K562 (cell line): ENCODE results near the gene AQR. TPM values are rescaled to one million over a fixed set of nuclear protein-coding genes. Genes with fewer than 3 reads are reported as not detected.

Source experiments
- CBX3 ChIP-seq, 2 experiments: IDR thresholded peaks; 1 replicate in 1 of 2; 2 replicates in 1 of 2; pipeline ENCODE4 v1.6.1; 2012; ENCODE audit warnings: inconsistent platforms in 2 of 2, low read length in 2 of 2, borderline replicate concordance in 1 of 2, control low read depth in 1 of 2
- DDX20 ChIP-seq: fragments of 450-650 bp; IDR thresholded peaks from 2 replicates; pipeline ENCODE4 v1.6.1; 2016; ENCODE audit warnings: missing genetic modification characterization, low read depth, mild to moderate bottlenecking, missing compliant biosample characterization, moderate library complexity
- EP300 ChIP-seq: IDR thresholded peaks from 2 replicates; pipeline ENCODE4 v1.6.1; 2012; ENCODE audit warnings: low read length, improper control_type of control experiment
- FOXA3 ChIP-seq, 2 experiments: fragments of 450-650 bp in 1 of 2; sonication (generic) in 1 of 2; formaldehyde crosslinking; IDR thresholded peaks in 1 of 2; conservative IDR thresholded peaks in 1 of 2; 2 replicates each; pipeline versions ENCODE4 v1.4.0 to v1.8.0; 2020 to 2022; ENCODE audit warnings: mild to moderate bottlenecking in 2 of 2, missing genetic modification reagents in 1 of 2
- FOXK2 ChIP-seq, 2 experiments: fragments of 450-650 bp; IDR thresholded peaks in 1 of 2; conservative IDR thresholded peaks in 1 of 2; 2 replicates each; pipeline ENCODE4 v1.6.1; 2016; ENCODE audit warnings: low read depth in 2 of 2, mild to moderate bottlenecking in 1 of 2
- KAT7 ChIP-seq: sonication (generic); formaldehyde crosslinking; IDR thresholded peaks from 2 replicates; pipeline ENCODE4 v1.8.0; 2022; ENCODE audit warnings: missing genetic modification reagents, mild to moderate bottlenecking, borderline replicate concordance
- POLR3A ChIP-seq: IDR thresholded peaks from 2 replicates; pipeline ENCODE4 v1.6.1; 2011; ENCODE audit warnings: borderline replicate concordance, mild to moderate bottlenecking, moderate library complexity; ENCODE audit not compliant: insufficient read length, insufficient read depth; ENCODE audit errors: extremely low read depth
- RBM17 ChIP-seq: fragments of 200-400 bp; formaldehyde crosslinking; IDR thresholded peaks from 2 replicates; pipeline ENCODE4 v1.6.1; 2017; ENCODE audit warnings: low read depth, mild to moderate bottlenecking, low read length, borderline replicate concordance
- SIN3B ChIP-seq: fragments of 450-650 bp; IDR thresholded peaks from 2 replicates; pipeline ENCODE4 v1.6.1; 2017; ENCODE audit warnings: low read depth, mild to moderate bottlenecking, moderate library complexity
- SUPT5H ChIP-seq: fragments of 450-650 bp; IDR thresholded peaks from 2 replicates; pipeline ENCODE4 v1.6.1; 2016
- TAF7 ChIP-seq: fragments of 450-650 bp; IDR thresholded peaks from 2 replicates; pipeline ENCODE4 v1.6.1; 2016; ENCODE audit warnings: missing genetic modification characterization, missing compliant biosample characterization
- TBL1XR1 ChIP-seq, 2 experiments: IDR thresholded peaks; 2 replicates each; pipeline ENCODE4 v1.6.1; 2012; ENCODE audit warnings: improper control_type of control experiment in 2 of 2, low read length in 2 of 2, mild to moderate bottlenecking in 1 of 2
- TCF7L2 ChIP-seq: fragments of 150-350 bp; IDR thresholded peaks from 2 replicates; pipeline ENCODE4 v1.6.1; 2016; ENCODE audit warnings: low read depth, mild to moderate bottlenecking, low read length, moderate library complexity
- ZNF174 ChIP-seq: fragments of 250-450 bp; sonication (Bioruptor Pico); IDR thresholded peaks from 2 replicates; pipeline ENCODE4 v1.4.0; 2020; ENCODE audit warnings: mild to moderate bottlenecking
- ZNF75A ChIP-seq: fragments of 450-650 bp; formaldehyde crosslinking; IDR thresholded peaks from 2 replicates; pipeline ENCODE4 v1.4.0; 2020; ENCODE audit warnings: mild to moderate bottlenecking
- polyA plus RNA-seq, 8 experiments: library from polyadenylated mRNA; depleted of rRNA in 4 of 8; stranded (reverse) in 5 of 8; unstranded in 3 of 8; fragments of >200 nt; fragmentation: Nextera tagmentation in 2 of 8; fragmentation: Illumina TruSeq in 1 of 8; extraction: Ambion mirVana in 2 of 8; extraction: Trizol in 1 of 8; gene quantifications; 2 replicates each; pipeline versions ENCODE4 v1.2.1 to v1.2.3, GENCODE V29; 2011 to 2014; ENCODE audit warnings: inconsistent platforms in 1 of 8, missing spikeins in 1 of 8
- total RNA-seq, 7 experiments: library from RNA; depleted of rRNA in 6 of 7; stranded (reverse); fragments of >200 nt in 6 of 7; fragmentation: Illumina TruSeq in 2 of 7; extraction: Trizol in 2 of 7; gene quantifications; 2 replicates each; pipeline versions ENCODE4 v1.2.1 to v1.2.3, GENCODE V29; 2011 to 2021; ENCODE audit warnings: low replicate concordance in 1 of 7
- TF ChIP-seq, protein P1 (sequence below): fragments of 450-650 bp; IDR thresholded peaks from 2 replicates; pipeline ENCODE4 v1.6.1; 2016; ENCODE audit warnings: missing biosample characterization, missing genetic modification characterization
- TF ChIP-seq, protein P2 (sequence below), 2 experiments: fragments of 200-800 bp in 1 of 2; sonication (Bioruptor generic) in 1 of 2; sonication (generic) in 1 of 2; formaldehyde crosslinking in 1 of 2; IDR thresholded peaks in 1 of 2; conservative IDR thresholded peaks in 1 of 2; 2 replicates each; pipeline versions ENCODE4 v1.5.0 to v1.6.1; 2016 to 2020; ENCODE audit warnings: missing compliant biosample characterization in 1 of 2, missing genetic modification characterization in 1 of 2, missing genetic modification reagents in 1 of 2
- TF ChIP-seq, protein P3 (sequence below): fragments of 250-450 bp; sonication (Bioruptor Pico); IDR thresholded peaks from 2 replicates; pipeline ENCODE4 v1.4.0; 2020
- TF ChIP-seq, protein P4 (sequence below): fragments of 450-650 bp; IDR thresholded peaks from 2 replicates; pipeline ENCODE4 v1.6.1; 2016
- TF ChIP-seq, protein P5 (sequence below): fragments of 450-650 bp; IDR thresholded peaks from 2 replicates; pipeline ENCODE4 v1.6.1; 2016; ENCODE audit warnings: antibody characterized with exemption

The AQR gene
- total and polyA plus RNA-seq, 9 of the 15 experiments (the other 6 are each of a cell fraction or from before 2014, with no cell fraction given) = 22.0 to 62.9 (median 39.3) TPM

DNA sequence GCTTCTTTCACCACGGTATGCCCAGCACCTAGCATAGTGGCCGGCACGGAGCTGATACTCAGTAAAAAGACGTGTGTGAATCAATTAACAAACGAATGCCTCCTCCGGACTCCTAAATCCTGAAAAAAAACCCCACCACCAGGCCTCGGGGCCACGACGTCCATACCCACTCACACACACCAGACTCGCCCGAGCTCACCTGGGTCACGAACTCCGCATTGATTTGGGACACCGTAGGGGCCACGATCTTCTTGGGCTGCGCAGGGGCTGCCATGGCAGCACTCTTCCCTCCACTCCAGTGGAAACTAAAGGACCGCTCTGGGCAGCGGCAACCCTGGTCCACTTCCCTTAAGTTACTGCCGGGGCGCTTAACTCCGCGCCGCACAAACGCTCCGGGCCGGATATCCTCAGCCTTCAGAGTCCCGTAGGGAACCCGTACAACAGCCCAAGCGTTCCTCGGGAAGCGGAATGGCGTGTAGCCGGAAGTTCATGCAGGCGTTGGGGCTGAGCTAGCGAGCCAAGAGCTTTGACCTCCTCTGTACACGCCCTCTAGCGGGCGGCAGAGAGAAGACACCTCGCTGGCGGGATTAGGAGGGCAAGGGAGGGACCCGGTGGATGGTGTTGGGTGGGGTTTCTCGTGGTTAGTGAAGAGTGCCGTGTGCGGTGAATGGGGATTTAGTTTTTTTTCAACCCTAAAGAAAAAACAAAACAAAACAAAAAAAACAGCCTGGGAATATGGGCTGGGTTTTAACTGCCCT is at the start of gene AQR (continued):
- TF ChIP-seq KAT7 (CRISPR knock-in tag) (peak; percentile 53; the same call in 1 of the 2 replicates), EP300 (peak; percentile 71), ZNF75A (no peak), POLR3A (no peak), DDX20 (tag) (no peak), SIN3B (peak; percentile 89), FOXA3 (CRISPR knock-in tag; conservative IDR thresholded peaks at IDR 0.05 in 1 of 2, IDR thresholded peaks at IDR 0.05 in 1 of 2) (0 out of 4 replicates have a peak, but pooled peaks of 1 of the 2 experiments have one; percentile 6), FOXK2 (conservative IDR thresholded peaks at IDR 0.05 in 1 of 2, IDR thresholded peaks at IDR 0.05 in 1 of 2; ENCODE audit: low read depth in 2 of 2) (peak; percentile 95 to 97), TAF7 (peak; percentile 91), TCF7L2 (0 out of 2 replicates have a peak, but pooled peaks have one; percentile 14), TBL1XR1 (IDR thresholded peaks at IDR 0.05; ENCODE audit: low read length in 2 of 2) (peak in 1 of 2 experiments; percentile 74; a peak in 2 of 4 replicates), CBX3 (IDR thresholded peaks at IDR 0.05; ENCODE audit: borderline replicate concordance in 1 of 2, low read length in 2 of 2) (peak in 1 of 2 experiments; percentile 78; a peak in 2 of 3 replicates), ZNF174 (CRISPR knock-in tag) (0 out of 2 replicates have a peak, but pooled peaks have one; percentile 24), SUPT5H (peak; percentile 96), RBM17 (no peak)
- TF ChIP-seq, protein P1, sequence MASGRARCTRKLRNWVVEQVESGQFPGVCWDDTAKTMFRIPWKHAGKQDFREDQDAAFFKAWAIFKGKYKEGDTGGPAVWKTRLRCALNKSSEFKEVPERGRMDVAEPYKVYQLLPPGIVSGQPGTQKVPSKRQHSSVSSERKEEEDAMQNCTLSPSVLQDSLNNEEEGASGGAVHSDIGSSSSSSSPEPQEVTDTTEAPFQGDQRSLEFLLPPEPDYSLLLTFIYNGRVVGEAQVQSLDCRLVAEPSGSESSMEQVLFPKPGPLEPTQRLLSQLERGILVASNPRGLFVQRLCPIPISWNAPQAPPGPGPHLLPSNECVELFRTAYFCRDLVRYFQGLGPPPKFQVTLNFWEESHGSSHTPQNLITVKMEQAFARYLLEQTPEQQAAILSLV = no peak
- TF ChIP-seq, protein P2, sequence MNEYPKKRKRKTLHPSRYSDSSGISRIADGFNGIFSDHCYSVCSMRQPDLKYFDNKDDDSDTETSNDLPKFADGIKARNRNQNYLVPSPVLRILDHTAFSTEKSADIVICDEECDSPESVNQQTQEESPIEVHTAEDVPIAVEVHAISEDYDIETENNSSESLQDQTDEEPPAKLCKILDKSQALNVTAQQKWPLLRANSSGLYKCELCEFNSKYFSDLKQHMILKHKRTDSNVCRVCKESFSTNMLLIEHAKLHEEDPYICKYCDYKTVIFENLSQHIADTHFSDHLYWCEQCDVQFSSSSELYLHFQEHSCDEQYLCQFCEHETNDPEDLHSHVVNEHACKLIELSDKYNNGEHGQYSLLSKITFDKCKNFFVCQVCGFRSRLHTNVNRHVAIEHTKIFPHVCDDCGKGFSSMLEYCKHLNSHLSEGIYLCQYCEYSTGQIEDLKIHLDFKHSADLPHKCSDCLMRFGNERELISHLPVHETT (CRISPR knock-in tag; conservative IDR thresholded peaks at IDR 0.05 in 1 of 2, IDR thresholded peaks at IDR 0.05 in 1 of 2) = peak in 1 of 2 experiments; percentile 96; a peak in 2 of 4 replicates
- TF ChIP-seq, protein P3, sequence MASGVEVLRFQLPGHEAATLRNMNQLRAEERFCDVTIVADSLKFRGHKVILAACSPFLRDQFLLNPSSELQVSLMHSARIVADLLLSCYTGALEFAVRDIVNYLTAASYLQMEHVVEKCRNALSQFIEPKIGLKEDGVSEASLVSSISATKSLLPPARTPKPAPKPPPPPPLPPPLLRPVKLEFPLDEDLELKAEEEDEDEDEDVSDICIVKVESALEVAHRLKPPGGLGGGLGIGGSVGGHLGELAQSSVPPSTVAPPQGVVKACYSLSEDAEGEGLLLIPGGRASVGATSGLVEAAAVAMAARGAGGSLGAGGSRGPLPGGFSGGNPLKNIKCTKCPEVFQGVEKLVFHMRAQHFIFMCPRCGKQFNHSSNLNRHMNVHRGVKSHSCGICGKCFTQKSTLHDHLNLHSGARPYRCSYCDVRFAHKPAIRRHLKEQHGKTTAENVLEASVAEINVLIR (CRISPR knock-in tag) = peak; percentile 62
- TF ChIP-seq, protein P4, sequence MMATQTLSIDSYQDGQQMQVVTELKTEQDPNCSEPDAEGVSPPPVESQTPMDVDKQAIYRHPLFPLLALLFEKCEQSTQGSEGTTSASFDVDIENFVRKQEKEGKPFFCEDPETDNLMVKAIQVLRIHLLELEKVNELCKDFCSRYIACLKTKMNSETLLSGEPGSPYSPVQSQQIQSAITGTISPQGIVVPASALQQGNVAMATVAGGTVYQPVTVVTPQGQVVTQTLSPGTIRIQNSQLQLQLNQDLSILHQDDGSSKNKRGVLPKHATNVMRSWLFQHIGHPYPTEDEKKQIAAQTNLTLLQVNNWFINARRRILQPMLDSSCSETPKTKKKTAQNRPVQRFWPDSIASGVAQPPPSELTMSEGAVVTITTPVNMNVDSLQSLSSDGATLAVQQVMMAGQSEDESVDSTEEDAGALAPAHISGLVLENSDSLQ = peak; percentile 85
- TF ChIP-seq, protein P5, sequence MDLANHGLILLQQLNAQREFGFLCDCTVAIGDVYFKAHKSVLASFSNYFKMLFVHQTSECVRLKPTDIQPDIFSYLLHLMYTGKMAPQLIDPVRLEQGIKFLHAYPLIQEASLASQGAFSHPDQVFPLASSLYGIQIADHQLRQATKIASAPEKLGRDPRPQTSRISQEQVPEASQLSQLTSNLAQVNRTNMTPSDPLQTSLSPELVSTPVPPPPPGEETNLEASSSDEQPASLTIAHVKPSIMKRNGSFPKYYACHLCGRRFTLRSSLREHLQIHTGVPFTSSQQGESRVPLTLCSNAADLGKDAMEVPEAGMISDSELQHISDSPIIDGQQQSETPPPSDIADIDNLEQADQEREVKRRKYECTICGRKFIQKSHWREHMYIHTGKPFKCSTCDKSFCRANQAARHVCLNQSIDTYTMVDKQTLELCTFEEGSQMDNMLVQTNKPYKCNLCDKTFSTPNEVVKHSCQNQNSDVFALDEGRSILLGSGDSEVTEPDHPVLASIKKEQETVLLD = 0 out of 2 replicates have a peak, but pooled peaks have one; percentile 23
